Spleen (tissue), 11 donors: Measurements from ENCODE around the gene LPP. TPM values are rescaled to one million over a fixed set of nuclear protein-coding genes. Genes with fewer than 3 reads are reported as not detected.

Experiments used
- DNase-seq: peaks from one replicate; pipeline ENCODE4 v3.0.0-alpha.2; 2020
- H3K27ac ChIP-seq, 8 donors: fragments of 200-600 bp; sonication (generic) in 7 of 8; 1 replicate in 4 of 8; 2 replicates in 4 of 8; pipeline versions ENCODE4 v1.5.0 to v1.8.0; 2016 to 2021; ENCODE audit warnings: inconsistent platforms in 4 of 8, mild to moderate bottlenecking in 4 of 8, moderate library complexity in 1 of 8
- H3K27me3 ChIP-seq, 7 donors: fragments of 200-600 bp; sonication (generic) in 6 of 7; replicated peaks in 1 of 7; 1 replicate in 4 of 7; 2 replicates in 3 of 7; pipeline versions ENCODE4 v1.5.0 to v1.8.0; 2016 to 2021; ENCODE audit warnings: inconsistent platforms in 3 of 7, mild to moderate bottlenecking in 1 of 7
- H3K36me3 ChIP-seq, 6 donors: fragments of 200-600 bp; sonication (generic) in 5 of 6; 1 replicate in 4 of 6; 2 replicates in 2 of 6; pipeline versions ENCODE4 v1.5.0 to v1.8.0; 2016 to 2021; ENCODE audit warnings: inconsistent platforms in 2 of 6
- H3K4me1 ChIP-seq, 6 donors: fragments of 200-600 bp; sonication (generic) in 5 of 6; 1 replicate in 3 of 6; 2 replicates in 3 of 6; pipeline versions ENCODE4 v1.5.0 to v1.8.0; 2016 to 2021; ENCODE audit warnings: inconsistent platforms in 3 of 6
- H3K4me3 ChIP-seq, 8 donors: fragments of 200-600 bp; sonication (generic) in 7 of 8; 1 replicate in 4 of 8; 2 replicates in 4 of 8; pipeline versions ENCODE4 v1.5.0 to v1.8.0; 2016 to 2021; ENCODE audit warnings: inconsistent platforms in 4 of 8, mild to moderate bottlenecking in 4 of 8, moderate library complexity in 2 of 8
- H3K9me3 ChIP-seq, 8 donors: fragments of 200-600 bp; sonication (generic) in 7 of 8; 1 replicate in 4 of 8; 2 replicates in 4 of 8; pipeline versions ENCODE4 v1.5.0 to v1.8.0; 2016 to 2021; ENCODE audit warnings: inconsistent platforms in 4 of 8
- CTCF ChIP-seq, 11 experiments: fragments of 200-600 bp in 7 of 11; fragments of 450-650 bp in 4 of 11; sonication (generic) in 4 of 11; IDR thresholded peaks in 8 of 11; conservative IDR thresholded peaks in 3 of 11; 1 replicate in 7 of 11; 2 replicates in 4 of 11; pipeline versions ENCODE4 v1.4.0 to v1.8.0; 2016 to 2021; ENCODE audit warnings: antibody characterized with exemption in 11 of 11, inconsistent platforms in 4 of 11, mild to moderate bottlenecking in 1 of 11
- POLR2A ChIP-seq, 3 donors: fragments of 450-650 bp; IDR thresholded peaks; one replicate each; pipeline ENCODE4 v1.5.1; 2017; ENCODE audit warnings: antibody characterized with exemption in 3 of 3, mild to moderate bottlenecking in 1 of 3
- POLR2AphosphoS5 ChIP-seq, 3 donors: sonication (generic); formaldehyde crosslinking; IDR thresholded peaks; one replicate each; pipeline ENCODE4 v1.5.1; 2017; ENCODE audit warnings: antibody characterized with exemption in 3 of 3
- WGBS, 5 donors: extraction: QIAGEN DNeasy Blood & Tissue Kit in 3 of 5; methylation state at CpG; one replicate each; pipeline versions ENCODE4 v1.1.5 to v1.1.7; 2013 to 2018; 5-methylcytosine and 5-hydroxymethylcytosine counted together
- intact Hi-C: fragments of 100-400 bp; cut with DNase I; formaldehyde crosslinking; loops from one replicate; pipeline ENCODE4 v1.15.0; 2023; ENCODE audit warnings: low total_unique reads
- polyA plus RNA-seq, 3 donors: library from polyadenylated mRNA; stranded (reverse); fragments of 200-250 nt; gene quantifications; one replicate each; pipeline ENCODE4 v1.2.1, GENCODE V29; 2013
- total RNA-seq, 7 donors: library from RNA; depleted of rRNA in 3 of 7; stranded (reverse); fragments of >200 nt in 3 of 7; fragmentation: NEBNext Ultra II Directional in 4 of 7; extraction: Animal tissue kit (Norgen Biotek cat#: 25700) in 4 of 7; gene quantifications; one replicate each; pipeline versions ENCODE4 v1.1.0 to v1.2.1, GENCODE V29; 2016 to 2021
- donor health status: healthy with polysubstance abuse.
- donor health status: DM: no; HTN: no; CAD: no; lungs with moderate emphysema.
- donor health status: DM: no; HTN: no; CAD: no.
- donor health status: Bipolar disorder and iron deficiency.
- donor health status: healthy.
- donor health status: DM: no; HTN: no; CAD: no.
- donor health status: DM: yes; HTN: yes; CAD: no.

Gene LPP
- total and polyA plus RNA-seq, 10 donors, result 2.4 to 270 (median 156) TPM

GRCh38 chr3:188673646-188674186 lies 519.8 kb downstream of the LPP start:
- peaks cover 0 to 9% (median 0%) of the 10 kb centered on the region in 8 donors for H3K9me3 ChIP-seq
- H3K4me3 ChIP-seq, result no peak overlapping the region
- no peak for TF ChIP-seq POLR2A (IDR thresholded peaks at IDR 0.05)
- TF ChIP-seq POLR2AphosphoS5 (IDR thresholded peaks at IDR 0.05), result no peak
- no peak for TF ChIP-seq CTCF (IDR thresholded peaks at IDR 0.05 in 8 of 11, conservative IDR thresholded peaks at IDR 0.05 in 3 of 11)
- intact Hi-C loops, result no loop called here
- WGBS, 5 donors, result 90 to 100% (median 93%) methylated on average over 1 of the region's 1 CpG
- DNase-seq, result no peak
- no peaks in the 10 kb centered on the region for H3K36me3 ChIP-seq
- H3K4me1 ChIP-seq, result peaks cover 3 to 30% (median 13%) of the 10 kb centered on the region in 6 donors
- H3K27me3 ChIP-seq, result no peaks in the 10 kb centered on the region
- H3K27ac ChIP-seq, result no peak overlapping the region

GRCh38 chr3:188674595-188674994 lies 520.6 kb downstream of the LPP start:
- TF ChIP-seq POLR2AphosphoS5 (IDR thresholded peaks at IDR 0.05), result no peak
- TF ChIP-seq CTCF (IDR thresholded peaks at IDR 0.05 in 8 of 11, conservative IDR thresholded peaks at IDR 0.05 in 3 of 11), result no peak
- no peak for TF ChIP-seq POLR2A (IDR thresholded peaks at IDR 0.05)
- Histone ChIP-seq H3K36me3 (no peaks in the 10 kb centered on the region), H3K4me3 (no peak overlapping the region), H3K4me1 (peaks cover 3 to 30% (median 13%) of the 10 kb centered on the region in 6 donors), H3K27ac (no peak overlapping the region), H3K27me3 (no peaks in the 10 kb centered on the region), H3K9me3 (peaks cover 0 to 9% (median 0%) of the 10 kb centered on the region in 8 donors)
- intact Hi-C loops, result no loop called here
- 60 to 66% (median 65%) methylated on average over 3 of the region's 3 CpGs for WGBS, 5 donors
- DNase-seq, result no peak

- peaks cover 4 to 34% (median 12%) of the 10 kb centered on the region in 6 donors for H3K4me1 ChIP-seq
- no peak for DNase-seq
- peaks cover 0 to 9% (median 0%) of the 10 kb centered on the region in 8 donors for H3K9me3 ChIP-seq
- no peak overlapping the region for H3K4me3 ChIP-seq
- H3K27ac ChIP-seq, result no peak overlapping the region
- WGBS, 5 donors, result 64 to 93% (median 91%) methylated on average over 1 of the region's 1 CpG
- TF ChIP-seq POLR2AphosphoS5 (IDR thresholded peaks at IDR 0.05), result no peak
- TF ChIP-seq CTCF (IDR thresholded peaks at IDR 0.05 in 8 of 11, conservative IDR thresholded peaks at IDR 0.05 in 3 of 11), result no peak
- no peak for TF ChIP-seq POLR2A (IDR thresholded peaks at IDR 0.05)
- no peaks in the 10 kb centered on the region for H3K27me3 ChIP-seq
- no peaks in the 10 kb centered on the region for H3K36me3 ChIP-seq
- intact Hi-C loops, result no loop called here
Observed at GRCh38 chr3:188677344-188677743, 523.4 kb downstream of the LPP start.

GRCh38 chr3:188680189-188680588 lies 526.2 kb downstream of the LPP start:
- 79 to 88% (median 86%) methylated on average over 1 of the region's 1 CpG for WGBS, 5 donors
- intact Hi-C loops, result no loop called here
- peaks cover 0 to 34% (median 11%) of the 10 kb centered on the region in 6 donors for H3K4me1 ChIP-seq

More at GRCh38 chr3:188680189-188680588, 526.2 kb downstream of the LPP start:
- Histone ChIP-seq H3K27me3 (no peaks in the 10 kb centered on the region), H3K4me3 (no peak overlapping the region), H3K9me3 (peaks cover 0 to 9% (median 0%) of the 10 kb centered on the region in 8 donors), H3K27ac (peak overlapping the region in 6 of 8 donors; percentile 3 to 59 (median 26)), H3K36me3 (no peaks in the 10 kb centered on the region)
- DNase-seq, result no peak
- no peak for TF ChIP-seq CTCF (IDR thresholded peaks at IDR 0.05 in 8 of 11, conservative IDR thresholded peaks at IDR 0.05 in 3 of 11)
- TF ChIP-seq POLR2A (IDR thresholded peaks at IDR 0.05), result no peak
- TF ChIP-seq POLR2AphosphoS5 (IDR thresholded peaks at IDR 0.05), result no peak
